GM21390 (cell line): ENCODE results near the gene AJUBA.
"Not testable (repeated sequence)": the region's sequence is repeated elsewhere in the genome, so short reads cannot be mapped to it uniquely, and the experiment has no call there.

Source experiments
- ATAC-seq: cut with Tn5 transposase; IDR thresholded peaks from one replicate; pipeline ENCODE4 v1.9.1; 2021; ENCODE audit not compliant: unreplicated experiment

AJUBA gene

DNA sequence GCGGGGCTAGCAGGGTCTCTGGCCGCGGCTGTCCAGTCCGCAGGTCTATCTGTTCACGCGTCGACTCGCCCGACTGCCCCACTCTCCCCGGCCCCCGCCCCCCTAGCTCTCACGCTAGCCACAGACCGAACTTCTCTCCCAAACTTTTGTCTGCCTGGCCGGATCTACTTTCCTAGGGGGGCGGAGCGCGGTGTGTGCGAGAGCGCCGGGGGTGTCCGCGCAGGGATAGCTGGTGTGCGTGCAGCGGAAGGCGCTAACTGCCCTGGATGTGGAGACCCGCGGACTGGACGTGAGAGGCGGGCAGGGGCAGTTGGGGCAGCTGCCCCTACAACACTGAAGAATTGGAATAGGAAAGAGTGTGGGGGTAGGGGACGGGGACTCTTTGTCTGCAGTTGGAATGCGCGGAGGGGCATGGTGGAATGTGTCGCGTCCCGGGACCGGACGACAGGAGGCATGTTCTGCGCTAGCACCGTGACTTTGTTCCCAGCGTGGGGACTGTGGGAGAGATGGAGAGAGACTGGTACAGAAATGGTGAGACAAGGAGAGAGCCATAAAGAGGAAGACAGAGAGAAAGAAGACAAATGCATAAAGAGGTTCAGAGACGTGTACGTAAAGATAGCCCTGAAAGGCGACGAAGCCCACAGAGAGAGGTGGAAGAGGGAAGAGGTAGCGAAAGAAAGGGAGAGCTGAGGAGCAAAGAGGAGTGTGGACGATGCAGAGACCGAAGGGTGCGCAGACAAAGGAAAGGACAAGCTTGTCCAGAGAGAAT is at the start of gene AJUBA:
AJUBA (minus strand) TSS at position 75 of the 769 bp plus-strand sequence. CDS start 285 bp downstream, outside the sequence.
- no peak for ATAC-seq

DNA sequence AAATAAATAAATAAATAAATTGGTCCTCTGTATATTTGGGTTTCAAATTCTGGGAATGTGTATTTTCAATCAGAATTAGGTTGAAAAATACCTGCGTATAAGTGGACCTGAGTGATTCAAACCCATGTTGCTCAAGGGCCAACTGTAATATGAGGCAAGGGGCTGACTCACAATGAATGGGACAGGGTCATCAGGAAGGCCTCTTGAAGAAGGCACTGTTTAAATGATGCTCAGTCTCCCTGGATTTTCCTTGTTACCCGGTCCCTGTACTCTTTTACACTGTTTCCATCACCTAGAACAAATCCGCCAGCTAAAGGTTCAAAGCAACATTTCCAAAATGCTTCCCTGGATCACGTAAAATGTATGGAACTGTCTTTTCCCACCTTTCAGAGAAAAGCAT is 48.6 kb upstream of the AJUBA start:
- no peak for ATAC-seq

DNA sequence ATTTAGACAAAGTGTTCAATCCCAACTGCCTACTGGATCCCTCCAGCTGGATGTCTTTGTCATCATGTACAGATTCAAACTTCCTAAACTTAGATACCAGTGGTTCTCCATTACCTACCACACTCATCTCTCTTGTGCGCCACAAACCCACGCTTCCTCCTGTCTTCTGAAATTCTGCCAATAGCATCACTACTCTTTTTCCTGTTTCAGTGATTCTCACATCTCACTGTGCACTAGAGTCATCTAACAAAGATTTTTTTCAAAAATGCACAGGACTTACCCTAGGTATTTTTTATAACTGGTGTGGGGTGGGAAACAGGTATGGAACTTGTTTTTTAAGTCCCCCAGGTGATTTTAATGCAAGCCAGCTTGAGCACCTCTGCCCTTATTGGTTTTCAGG is 46.4 kb upstream of the AJUBA start:
- ATAC-seq: no peak

DNA sequence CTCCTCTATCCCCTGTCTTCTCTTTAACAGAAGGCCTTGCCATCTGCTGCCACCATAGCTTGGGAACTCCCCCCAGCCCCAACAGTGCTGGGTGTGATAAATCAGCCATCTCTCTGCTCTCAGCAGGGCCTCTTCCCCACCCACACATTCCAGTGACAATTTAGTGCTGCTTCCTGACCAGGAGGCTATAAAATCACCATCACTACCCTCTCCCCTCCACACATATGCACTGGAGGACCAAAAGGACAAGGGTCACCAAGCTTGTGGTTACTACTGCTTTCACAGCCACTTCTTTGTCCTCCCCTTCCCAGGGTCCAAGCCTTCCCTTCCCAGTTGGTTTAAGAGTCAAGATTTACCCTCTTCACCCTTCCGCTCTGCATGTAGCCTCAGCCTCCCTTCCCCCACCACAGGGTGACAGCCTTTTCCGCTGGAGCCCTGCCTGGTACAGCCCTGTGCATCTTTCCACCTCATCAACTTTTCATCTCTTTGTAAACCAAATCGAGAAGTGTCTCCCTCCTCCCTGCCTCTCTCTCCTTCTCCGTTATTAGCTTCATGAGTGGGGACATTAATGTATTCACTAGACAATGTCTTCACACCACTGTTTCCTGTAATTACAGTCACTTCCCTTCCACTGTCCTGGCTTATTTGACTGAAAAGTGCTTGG is 42.9 kb upstream of the AJUBA start:
- no peak for ATAC-seq

DNA sequence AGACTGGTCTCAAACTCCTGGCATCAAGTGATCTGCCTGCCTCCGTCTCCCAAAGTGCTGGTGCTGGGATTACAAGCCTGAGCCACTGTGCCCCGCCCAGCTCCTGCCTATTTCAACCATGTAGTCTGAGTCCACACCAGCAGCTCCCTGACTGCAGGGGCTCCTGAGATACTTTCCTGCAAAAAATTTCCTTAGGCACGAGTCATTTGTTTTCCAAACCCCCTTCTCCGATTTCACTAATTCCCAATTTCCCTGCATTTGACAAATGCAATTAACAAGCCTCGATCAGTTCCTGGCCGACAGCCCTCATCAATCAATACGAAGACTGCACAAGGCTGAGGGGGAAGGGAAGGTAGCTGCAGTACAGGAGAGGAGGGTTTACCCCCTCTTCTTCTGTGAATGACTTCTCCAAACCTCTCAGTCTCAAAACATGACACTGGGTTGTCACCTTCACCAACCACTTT is 42.3 kb upstream of the AJUBA start:
- no peak for ATAC-seq

DNA sequence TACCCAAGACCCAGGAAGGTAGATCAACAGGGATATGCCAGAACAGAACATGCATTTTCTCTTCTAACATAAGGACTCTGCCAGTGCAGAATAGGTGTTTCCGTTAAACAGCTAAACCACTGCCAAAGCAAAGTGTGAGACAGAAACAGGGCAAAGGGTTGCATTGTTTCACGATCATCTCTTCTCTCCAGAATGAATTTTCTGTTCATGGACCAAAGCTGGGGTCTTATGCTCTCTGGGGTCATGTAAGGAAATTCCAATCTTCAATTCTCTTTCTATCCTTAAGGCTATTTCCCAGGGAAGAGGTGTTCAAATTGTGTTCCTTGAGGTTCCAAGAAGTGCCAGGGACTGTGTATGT is 41.4 kb upstream of the AJUBA start:
- ATAC-seq: no peak

DNA sequence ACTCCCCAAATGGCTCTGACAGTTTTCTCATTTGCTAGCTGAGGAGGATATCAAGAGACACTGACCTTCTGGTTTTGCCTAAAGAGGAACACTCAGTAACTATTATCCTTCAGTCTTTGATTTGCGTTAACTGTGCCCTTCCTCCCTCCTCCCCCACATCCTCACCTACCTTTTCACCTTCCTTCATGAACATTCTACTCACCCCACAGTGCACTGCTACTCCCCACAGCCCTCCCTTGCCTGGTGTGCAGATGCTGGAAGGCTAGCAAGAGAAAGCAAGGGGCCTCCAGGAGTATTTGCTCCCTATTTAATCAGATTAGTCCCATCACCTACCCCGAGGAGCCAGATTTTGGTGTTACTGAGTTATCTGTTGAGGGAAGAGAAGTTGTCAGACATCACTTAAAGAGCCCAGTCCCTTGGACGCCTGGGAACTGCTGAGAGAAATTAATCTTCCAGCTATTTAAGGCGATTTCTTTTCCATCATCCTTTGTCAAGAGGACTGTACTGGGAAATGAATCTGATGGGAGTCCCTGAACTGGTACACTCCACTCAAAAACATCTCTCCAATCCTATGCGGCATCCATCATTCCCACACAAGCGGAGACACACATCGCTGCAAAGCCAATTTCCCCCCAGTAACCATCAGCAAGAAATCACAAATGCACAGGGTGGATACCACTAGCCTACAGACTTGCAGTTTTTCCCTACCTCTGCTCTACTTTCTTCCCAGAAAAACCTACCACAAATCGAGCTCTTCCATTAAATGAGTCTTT is 40.9 kb upstream of the AJUBA start:
- no peak for ATAC-seq

DNA sequence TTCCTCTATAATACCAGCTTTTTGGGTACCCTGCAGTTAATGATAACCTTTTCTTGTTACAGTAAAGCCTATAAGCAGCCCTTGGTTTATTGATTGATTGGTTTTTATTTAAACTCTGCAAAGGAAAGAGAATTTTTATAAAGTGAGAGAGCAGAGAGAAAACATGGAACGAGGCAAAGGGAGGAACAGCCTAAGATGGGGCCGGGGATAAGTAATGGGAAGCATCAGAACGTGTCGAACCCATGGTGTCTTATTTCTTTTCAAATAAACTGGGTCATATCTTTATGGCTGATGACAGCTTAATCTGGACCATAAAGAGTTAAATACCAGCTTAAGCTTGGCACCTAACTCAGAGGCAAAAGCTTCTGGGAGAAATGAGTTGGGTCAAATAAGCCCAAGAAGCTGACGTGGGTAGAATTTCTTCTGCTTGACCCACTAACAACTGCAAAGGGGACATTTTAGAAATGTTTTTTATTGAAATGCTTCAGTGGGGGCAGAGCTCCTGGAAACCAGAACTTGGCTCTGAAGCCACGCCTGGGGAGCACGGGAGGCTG is 39.6 kb upstream of the AJUBA start:
- no peak for ATAC-seq

DNA sequence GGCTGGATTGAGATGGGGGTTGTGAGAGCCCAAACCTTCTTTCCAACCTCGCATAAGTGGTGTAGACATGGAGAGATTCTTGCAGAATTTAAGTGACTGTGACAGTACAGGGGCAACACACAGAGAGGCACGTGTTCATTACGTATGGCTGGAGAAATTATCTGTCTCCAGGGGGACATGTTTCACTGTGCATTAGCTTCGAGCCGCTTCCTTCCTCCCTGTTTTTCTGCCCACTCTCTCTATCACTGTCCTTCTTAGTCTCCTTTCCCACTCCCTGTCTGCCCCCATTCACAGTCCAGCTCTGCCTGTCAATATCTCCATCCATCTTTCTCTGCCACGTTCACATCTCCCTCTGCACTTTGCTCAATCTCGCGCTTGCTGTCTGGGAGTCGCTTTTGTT is 39.1 kb upstream of the AJUBA start:
- no peak for ATAC-seq

DNA sequence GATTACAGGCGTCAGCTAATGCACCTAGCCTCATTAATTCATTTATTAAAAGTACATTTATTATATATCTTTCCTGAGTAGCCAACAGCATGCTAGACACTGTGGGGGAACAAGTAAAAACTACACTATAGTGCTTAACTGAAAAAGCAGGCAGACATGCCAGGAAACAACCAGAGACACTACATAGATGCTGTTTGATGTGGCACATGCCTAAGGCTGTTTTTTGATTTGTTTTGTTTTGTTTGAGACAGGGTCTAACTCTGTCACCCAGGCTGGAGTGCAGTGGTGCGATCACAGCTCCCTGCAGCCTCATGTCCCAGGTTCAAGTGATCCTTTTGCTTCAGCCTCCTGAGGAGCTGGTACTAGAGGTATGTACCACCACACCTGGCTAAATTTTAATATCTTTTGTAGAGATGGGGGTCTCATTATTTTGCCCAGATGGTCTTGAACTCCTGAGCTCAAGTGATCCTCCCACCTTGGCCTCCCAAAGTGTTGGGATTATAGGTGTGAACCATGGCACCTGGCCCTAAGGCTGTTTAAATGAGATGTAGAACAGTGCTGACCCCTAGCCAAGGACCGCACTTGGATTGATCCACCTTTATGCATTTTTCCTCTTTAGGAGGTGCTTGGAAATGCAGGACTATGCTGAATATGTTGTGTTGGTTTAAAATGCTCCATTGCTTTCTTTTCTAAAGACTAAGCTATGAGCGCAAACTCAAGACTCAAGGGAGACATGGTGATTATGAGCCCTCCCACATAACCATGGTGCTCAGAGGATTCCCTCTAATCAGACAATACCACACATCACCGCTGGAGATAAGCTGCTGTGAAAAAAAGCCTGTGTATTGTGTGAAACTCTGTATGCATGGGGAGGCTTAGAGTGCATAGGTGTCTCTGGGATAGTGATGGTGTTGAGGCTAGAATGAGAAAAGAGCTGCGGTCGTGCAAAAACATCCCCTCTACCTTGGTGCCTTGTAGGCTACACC is 38.1 kb upstream of the AJUBA start:
- ATAC-seq: no peak

DNA sequence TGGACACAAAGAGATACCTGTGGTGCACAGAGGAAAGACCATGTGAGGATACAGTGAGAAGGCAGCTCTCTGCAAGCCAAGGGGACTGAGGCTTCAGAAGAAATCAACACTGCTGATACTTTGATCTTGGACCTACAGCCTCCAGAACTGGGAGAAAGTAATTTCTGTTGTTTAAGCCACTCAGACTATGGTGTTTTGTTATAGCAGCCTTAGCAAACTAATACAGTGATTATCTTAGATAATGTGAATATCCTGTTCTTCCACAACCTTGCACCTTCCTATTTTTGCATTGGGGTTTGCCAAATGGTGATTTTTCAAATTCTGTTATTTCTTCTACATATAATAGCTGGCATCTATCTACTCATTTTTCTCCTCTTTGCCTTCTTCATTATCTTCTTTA is 35.8 kb upstream of the AJUBA start:
- ATAC-seq: no peak

DNA sequence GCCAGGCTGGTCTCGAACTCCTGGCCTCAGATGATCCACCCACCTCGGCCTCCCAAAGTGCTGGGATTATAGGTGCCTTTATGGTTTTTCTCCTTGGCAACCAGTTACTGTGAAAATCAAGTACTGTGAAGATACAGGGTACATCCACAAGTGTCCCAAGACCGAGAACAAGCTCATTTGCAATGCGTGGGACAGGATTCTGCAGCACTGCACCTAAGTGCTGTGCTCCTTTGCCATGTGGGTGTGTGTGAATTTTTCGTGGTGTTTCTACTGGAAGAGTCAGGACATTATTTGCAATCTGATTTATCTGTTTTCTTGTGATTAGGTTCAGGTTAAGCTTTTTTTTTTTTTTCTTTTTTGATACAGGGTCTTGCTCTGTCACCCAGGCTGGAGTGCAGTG is 34.7 kb upstream of the AJUBA start:
- no peak for ATAC-seq

DNA sequence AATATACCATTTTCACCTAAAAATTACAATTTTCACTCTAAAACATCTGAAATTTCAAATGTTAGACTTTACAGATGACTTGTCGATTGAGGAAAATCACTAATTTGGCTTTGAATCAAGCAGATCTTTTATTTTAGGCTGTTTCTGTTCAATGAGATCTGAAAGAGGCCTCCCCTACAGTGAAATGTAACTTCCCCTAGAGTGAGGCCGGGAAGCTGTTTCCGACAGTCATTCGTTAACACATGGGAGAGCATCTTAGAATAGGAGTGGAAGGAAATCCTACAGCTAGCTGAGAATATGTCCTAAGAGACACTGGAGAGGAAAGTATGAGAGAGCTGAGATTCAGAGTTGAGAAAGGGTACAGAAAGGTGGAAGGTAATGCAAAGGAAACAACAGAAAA is 33.3 kb upstream of the AJUBA start:
- ATAC-seq: no peak

DNA sequence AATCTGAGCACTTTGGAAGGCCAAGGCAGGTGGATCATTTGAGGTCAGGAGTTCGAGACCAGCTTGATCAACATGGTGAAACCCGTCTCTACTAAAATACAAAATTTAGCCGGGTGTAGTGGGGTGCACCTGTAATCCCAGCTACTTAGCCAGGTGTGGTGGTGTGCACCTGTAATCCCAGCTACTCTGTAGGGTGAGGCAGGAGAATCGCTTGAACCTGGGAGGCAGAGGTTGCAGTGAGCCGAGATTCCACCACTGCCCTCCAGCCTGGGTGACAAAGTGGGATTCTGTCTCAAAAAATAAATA is 31.4 kb upstream of the AJUBA start:
- ATAC-seq: not testable (repeated sequence)

DNA sequence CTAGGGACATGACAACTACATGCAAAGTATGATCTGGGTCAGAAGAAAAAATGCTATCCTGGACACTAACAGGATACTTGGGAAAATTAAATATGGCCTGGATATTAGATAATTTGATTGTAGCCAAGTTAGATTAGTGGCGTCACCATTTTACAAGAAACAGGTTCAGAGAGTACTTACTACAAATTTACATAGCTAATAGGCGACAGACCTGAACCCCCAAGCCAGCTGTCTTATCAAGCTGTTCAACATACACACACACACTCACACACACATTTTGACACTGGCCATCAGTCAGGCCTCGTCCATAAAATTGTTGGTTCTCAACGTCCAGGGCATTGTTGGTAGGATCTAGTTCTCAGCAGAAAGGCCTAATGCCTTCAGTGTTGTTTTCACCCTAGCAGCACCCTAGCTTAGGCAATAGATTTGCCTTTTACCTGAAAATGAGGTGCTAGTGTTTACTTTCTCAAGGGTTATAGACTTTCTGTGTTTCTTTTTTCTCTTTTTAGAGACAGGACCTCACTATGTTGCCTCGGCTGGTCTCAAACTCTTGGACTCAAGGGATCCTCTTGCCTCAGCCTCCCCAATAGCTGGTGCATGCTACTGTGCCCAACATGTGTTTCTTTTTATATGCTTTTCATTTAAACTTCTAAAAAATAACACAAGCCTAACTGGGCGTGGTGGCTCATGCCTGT is 30.9 kb upstream of the AJUBA start:
- ATAC-seq: no peak

DNA sequence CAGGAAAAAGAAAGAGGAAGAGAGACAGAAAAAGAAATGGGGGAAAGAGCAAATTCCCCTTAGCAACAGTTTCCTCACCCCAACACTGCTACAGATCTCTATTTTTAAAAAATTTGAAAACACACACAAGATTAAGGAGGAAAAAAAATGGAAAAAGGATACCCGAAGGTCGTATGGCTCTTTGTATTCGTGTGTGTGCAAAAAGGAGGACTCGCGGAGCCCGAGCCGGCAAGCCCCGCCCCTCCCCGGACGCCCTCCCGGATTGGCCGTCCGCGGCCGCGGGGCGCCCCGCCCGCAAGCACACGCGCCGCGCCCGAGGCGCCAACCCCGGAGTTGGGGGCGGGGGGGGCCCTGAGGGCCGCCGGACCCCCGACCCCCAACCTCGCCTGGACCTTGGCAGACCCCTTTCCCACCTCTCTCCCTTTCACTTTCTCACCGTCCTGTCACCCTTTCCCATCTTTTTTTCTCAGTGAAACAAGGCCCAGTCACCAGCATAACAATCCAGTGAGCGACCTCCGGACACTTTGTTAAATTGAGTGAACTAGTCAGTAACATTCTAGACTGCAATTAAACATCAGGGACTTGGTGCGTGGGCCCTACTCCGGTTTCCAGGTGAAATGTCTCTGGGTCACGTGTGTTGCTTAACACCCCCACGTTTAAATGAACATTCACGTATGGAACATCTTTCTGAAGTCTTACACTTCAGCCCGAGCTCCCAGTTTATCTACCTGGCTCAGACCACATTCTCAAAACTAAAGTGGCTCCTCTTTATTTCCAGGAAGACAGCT is 27.8 kb upstream of the AJUBA start, which contains the start of gene C14orf93:
C14orf93 (minus strand) TSS at position 205 of the 788 bp plus-strand sequence. CDS start 11,120 bp downstream, outside the sequence.
- no peak for ATAC-seq

DNA sequence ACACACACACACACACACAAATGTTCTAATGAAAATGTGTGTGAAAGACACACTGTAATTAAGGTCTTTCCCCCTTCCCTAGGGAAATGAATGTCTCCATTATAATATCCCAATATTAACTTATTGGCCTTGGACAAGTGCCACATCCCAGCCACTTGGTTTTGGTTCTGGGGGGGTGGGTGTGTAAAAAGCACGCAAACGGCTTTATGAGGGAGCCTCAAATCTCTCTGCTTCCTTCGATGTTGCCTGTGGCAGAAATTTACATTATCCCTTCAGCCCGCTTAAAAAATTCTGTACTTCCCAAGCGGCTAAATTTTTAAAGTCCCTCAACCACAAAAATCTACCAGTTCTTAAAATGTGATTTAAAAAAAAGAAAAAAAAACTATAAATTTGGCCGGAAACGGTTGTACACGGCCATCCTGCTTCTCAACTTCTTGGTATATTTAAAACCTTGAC is 27.2 kb upstream of the AJUBA start:
- no peak for ATAC-seq

DNA sequence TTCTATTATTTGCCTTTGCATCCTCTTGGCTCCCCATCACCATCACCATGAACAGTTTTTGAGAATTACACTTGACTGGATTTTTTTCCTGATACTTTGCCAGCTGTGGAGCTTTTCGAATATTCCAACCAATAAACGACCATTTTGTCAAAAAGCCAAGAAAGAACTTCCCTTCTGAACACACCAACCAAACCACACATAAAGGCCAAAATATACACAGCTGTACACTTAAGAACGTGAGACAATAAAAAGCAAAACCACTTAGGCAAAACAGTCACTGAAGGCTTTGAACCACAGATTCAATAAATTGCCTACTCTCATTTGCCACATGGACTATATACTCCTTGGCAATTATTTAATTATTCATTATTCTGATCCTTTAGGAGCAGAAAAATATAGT is 26.5 kb upstream of the AJUBA start:
- ATAC-seq: no peak
